PC-9 (cell line): Measurements from ENCODE around the gene COL5A2. TPM values are rescaled to one million over a fixed set of nuclear protein-coding genes. Genes with fewer than 3 reads are reported as not detected.
A peak's percentile ranks its signal among the peaks of the same experiment; 100 is the strongest.

Experiments
- BruUV-seq: library from RNA; stranded (reverse); fragments of 400-500 nt; replicated peaks from 2 replicates; lab custom pipeline; 2021; lab: Mats Ljungman, UMichigan
- CTCF ChIA-PET: fragments of 300-600 bp; sonication (Branson Sonifier 250); formaldehyde crosslinking; loops from one replicate; lab custom pipeline; 2022; ENCODE audit warnings: antibody characterized with exemption; lab: Charles Lee
- POLR2A ChIA-PET: fragments of 300-600 bp; sonication (Branson Sonifier 250); formaldehyde crosslinking; loops from one replicate; lab custom pipeline; 2022; ENCODE audit warnings: antibody characterized with exemption; ENCODE audit not compliant: unreplicated experiment; lab: Charles Lee
- DNase-seq, 2 experiments: peaks; one replicate each; pipeline versions ENCODE4 v3.0.0 to v3.0.0-alpha.2; 2015 to 2022; ENCODE audit warnings: mixed read lengths in 1 of 2
- H2AFZ ChIP-seq: fragments of 200-600 bp; sonication (generic); 2 replicates; pipeline ENCODE4 v1.8.1; 2017; ENCODE audit warnings: antibody characterized with exemption
- H3F3A ChIP-seq: fragments of 200-600 bp; sonication (generic); 2 replicates; pipeline ENCODE4 v1.8.1; 2017; ENCODE audit warnings: antibody characterized with exemption, mild to moderate bottlenecking, low read depth; ENCODE audit not compliant: insufficient read depth
- H3K27ac ChIP-seq: fragments of 200-600 bp; sonication (generic); 2 replicates; pipeline ENCODE4 v1.6.1; 2016; ENCODE audit warnings: mixed run types
- H3K27me3 ChIP-seq: fragments of 200-600 bp; sonication (generic); 2 replicates; pipeline ENCODE4 v1.6.1; 2016; ENCODE audit warnings: low read depth, mixed run types; ENCODE audit not compliant: insufficient read depth
- H3K36me3 ChIP-seq: fragments of 200-600 bp; sonication (generic); 2 replicates; pipeline ENCODE4 v1.6.1; 2016; ENCODE audit warnings: low read depth, mixed run types
- H3K4me1 ChIP-seq: fragments of 200-600 bp; sonication (generic); replicated peaks from 2 replicates; pipeline ENCODE4 v1.6.1; 2016; ENCODE audit warnings: mixed run types; ENCODE audit not compliant: insufficient read depth
- H3K4me2 ChIP-seq: fragments of 200-600 bp; sonication (generic); 2 replicates; pipeline ENCODE4 v1.6.1; 2017; ENCODE audit warnings: mixed run types
- H3K4me3 ChIP-seq: fragments of 200-600 bp; sonication (generic); 2 replicates; pipeline ENCODE4 v1.6.1; 2016; ENCODE audit warnings: mixed run types
- H3K79me2 ChIP-seq: fragments of 200-600 bp; sonication (generic); 2 replicates; pipeline ENCODE4 v1.6.1; 2017; ENCODE audit warnings: low read depth, mixed run types
- H3K9me2 ChIP-seq: fragments of 200-600 bp; sonication (generic); 2 replicates; pipeline ENCODE4 v1.8.1; 2017; ENCODE audit warnings: mild to moderate bottlenecking; ENCODE audit not compliant: insufficient read depth
- H3K9me3 ChIP-seq: fragments of 200-600 bp; sonication (generic); 2 replicates; pipeline ENCODE4 v1.8.1; 2016; ENCODE audit warnings: low read depth; ENCODE audit not compliant: insufficient read depth
- H4K20me1 ChIP-seq: fragments of 200-600 bp; sonication (generic); 2 replicates; pipeline ENCODE4 v1.8.1; 2017; ENCODE audit not compliant: insufficient read depth
- EZH2 ChIP-seq: fragments of 200-600 bp; sonication (generic); IDR thresholded peaks from 2 replicates; pipeline ENCODE4 v1.8.0; 2017; ENCODE audit warnings: antibody characterized with exemption, low read depth
- intact Hi-C: fragments of 100-400 bp; cut with micrococcal nuclease; formaldehyde crosslinking; loops from one replicate; pipeline ENCODE4 v1.10.0; 2022; ENCODE audit not compliant: unreplicated experiment
- total RNA-seq: library from RNA; stranded (reverse); gene quantifications from 2 replicates; pipeline ENCODE4 v1.2.3, GENCODE V29; 2021
- TF ChIP-seq, protein P1 (sequence below): fragments of 200-600 bp; sonication (generic); conservative IDR thresholded peaks from 2 replicates; pipeline ENCODE4 v1.6.1; 2017; ENCODE audit warnings: mixed run types, antibody characterized with exemption, mild to moderate bottlenecking, moderate library complexity

COL5A2 gene
- total RNA-seq, 1 experiment from 2014 or later, result 0.55 TPM

- no peaks in the 10 kb centered on the region for H3K79me2 ChIP-seq
- H3K4me1 ChIP-seq, result peaks cover 10% of the 10 kb centered on the region; the same call in 1 of the 2 replicates
- H3K36me3 ChIP-seq, result no peaks in the 10 kb centered on the region
- no peak overlapping the region for H3K27ac ChIP-seq
- no peak for DNase-seq
- H4K20me1 ChIP-seq, result no peaks in the 10 kb centered on the region
- no peaks in the 10 kb centered on the region for H3K9me3 ChIP-seq
- H3K27me3 ChIP-seq, result no peaks in the 10 kb centered on the region
- H3F3A ChIP-seq, result no peaks in the 10 kb centered on the region
- TF ChIP-seq, protein P1, sequence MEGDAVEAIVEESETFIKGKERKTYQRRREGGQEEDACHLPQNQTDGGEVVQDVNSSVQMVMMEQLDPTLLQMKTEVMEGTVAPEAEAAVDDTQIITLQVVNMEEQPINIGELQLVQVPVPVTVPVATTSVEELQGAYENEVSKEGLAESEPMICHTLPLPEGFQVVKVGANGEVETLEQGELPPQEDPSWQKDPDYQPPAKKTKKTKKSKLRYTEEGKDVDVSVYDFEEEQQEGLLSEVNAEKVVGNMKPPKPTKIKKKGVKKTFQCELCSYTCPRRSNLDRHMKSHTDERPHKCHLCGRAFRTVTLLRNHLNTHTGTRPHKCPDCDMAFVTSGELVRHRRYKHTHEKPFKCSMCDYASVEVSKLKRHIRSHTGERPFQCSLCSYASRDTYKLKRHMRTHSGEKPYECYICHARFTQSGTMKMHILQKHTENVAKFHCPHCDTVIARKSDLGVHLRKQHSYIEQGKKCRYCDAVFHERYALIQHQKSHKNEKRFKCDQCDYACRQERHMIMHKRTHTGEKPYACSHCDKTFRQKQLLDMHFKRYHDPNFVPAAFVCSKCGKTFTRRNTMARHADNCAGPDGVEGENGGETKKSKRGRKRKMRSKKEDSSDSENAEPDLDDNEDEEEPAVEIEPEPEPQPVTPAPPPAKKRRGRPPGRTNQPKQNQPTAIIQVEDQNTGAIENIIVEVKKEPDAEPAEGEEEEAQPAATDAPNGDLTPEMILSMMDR, result no peak
- no peak for TF ChIP-seq EZH2
- ChIA-PET POLR2A (no interaction called here), CTCF (no interaction called here)
- no peak overlapping the region for H3K4me2 ChIP-seq
- no peaks in the 10 kb centered on the region for H3K9me2 ChIP-seq
- H2AFZ ChIP-seq, result no peak overlapping the region
- H3K4me3 ChIP-seq, result no peak overlapping the region
- intact Hi-C loops, result no loop called here
- BruUV-seq, result no TSS peak
Observed at GRCh38 chr2:189213250-189213649, 33.7 kb upstream of the COL5A2 start.

DNA sequence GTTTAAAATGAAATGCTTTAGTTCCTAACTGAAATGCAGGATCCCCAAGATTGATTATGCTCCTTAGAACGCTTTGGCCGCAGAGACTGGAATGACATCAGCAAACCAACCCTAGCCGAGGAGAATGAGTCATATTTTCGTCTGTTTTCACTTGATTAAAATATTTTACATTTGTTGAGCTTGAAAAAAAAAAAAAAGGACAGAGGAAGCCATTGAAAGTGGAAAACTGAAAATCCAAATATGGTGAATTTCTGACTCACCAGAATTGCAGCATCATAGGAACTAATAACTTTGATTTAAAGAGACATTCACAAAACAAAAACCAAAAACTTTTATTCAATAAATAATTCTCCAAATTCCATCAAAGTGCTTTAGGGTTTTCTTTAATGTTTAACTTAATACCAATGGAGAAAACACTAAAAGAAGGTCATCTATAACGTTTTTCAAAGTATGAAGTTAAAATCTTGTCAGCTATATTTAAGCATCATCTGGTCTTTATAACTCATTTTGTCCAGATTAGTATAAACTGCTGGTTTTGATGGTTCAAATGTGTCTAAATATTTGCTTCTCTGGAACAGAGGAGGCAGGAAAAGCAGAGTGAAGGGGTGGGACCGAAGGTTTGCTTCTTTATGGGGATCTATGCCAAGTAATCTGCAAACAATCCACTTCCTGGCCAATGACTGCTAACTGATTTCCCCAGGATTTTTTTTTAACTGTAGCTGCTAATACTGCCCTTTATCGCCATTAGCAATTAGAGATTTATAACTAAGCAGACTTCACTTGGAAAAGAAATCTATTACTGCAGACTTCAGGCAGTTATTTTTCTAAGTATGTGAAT is 30.9 kb upstream of the COL5A2 start:
- H3K79me2 ChIP-seq, result no peaks in the 10 kb centered on the region
- no peaks in the 10 kb centered on the region for H3K36me3 ChIP-seq
- H3K27ac ChIP-seq, result peak overlapping the region; percentile 9; the same call in 1 of the 2 replicates
- H2AFZ ChIP-seq, result 0 out of 2 replicates have a peak overlapping the region, but pooled peaks have one; percentile 44
- no TSS peak for BruUV-seq
- POLR2A ChIA-PET, result interaction anchor here (0.6 to 0.7 kb wide), 2 partner anchors 620 to 686 kb away, joined by 4 to 5 read pairs; no protein-coding TSS in a partner anchor
- TF ChIP-seq, protein P1, result no peak
- no peak for TF ChIP-seq EZH2
- H3K9me2 ChIP-seq, result no peaks in the 10 kb centered on the region
- no peak overlapping the region for H3K4me3 ChIP-seq
- H3K4me1 ChIP-seq, result peaks cover 10% of the 10 kb centered on the region; the same call in 1 of the 2 replicates
- CTCF ChIA-PET, result no interaction called here
- H3K9me3 ChIP-seq, result no peaks in the 10 kb centered on the region
- H3F3A ChIP-seq, result no peaks in the 10 kb centered on the region
- no peaks in the 10 kb centered on the region for H3K27me3 ChIP-seq
- DNase-seq, result peak; percentile 23 to 37
- H3K4me2 ChIP-seq, result peak overlapping the region; percentile 7; the same call in 1 of the 2 replicates
- H4K20me1 ChIP-seq, result no peaks in the 10 kb centered on the region
- intact Hi-C loops, result no loop called here

- BruUV-seq, result no TSS peak
- Histone ChIP-seq H3K9me2 (no peaks in the 10 kb centered on the region), H3F3A (no peaks in the 10 kb centered on the region), H3K36me3 (no peaks in the 10 kb centered on the region), H3K9me3 (no peaks in the 10 kb centered on the region), H3K27ac (no peak overlapping the region), H3K79me2 (no peaks in the 10 kb centered on the region), H3K27me3 (no peaks in the 10 kb centered on the region), H2AFZ (no peak overlapping the region), H3K4me1 (peaks cover 16% of the 10 kb centered on the region; the same call in 1 of the 2 replicates), H3K4me3 (no peak overlapping the region), H4K20me1 (no peaks in the 10 kb centered on the region), H3K4me2 (no peak overlapping the region)
- TF ChIP-seq, protein P1, result no peak
- no peak for TF ChIP-seq EZH2
- ChIA-PET POLR2A (no interaction called here), CTCF (interaction anchor here (0.6 kb wide), 1 partner anchor 686 kb away, joined by 3 read pairs; no protein-coding TSS in a partner anchor)
- intact Hi-C loops, result no loop called here
- DNase-seq, result no peak
Observed at GRCh38 chr2:189208254-189208653, 28.7 kb upstream of the COL5A2 start.
